Esophagus muscularis mucosa (tissue), 4 donors: Measurements from ENCODE around the gene FAM107B.

Experiments
- EP300 ChIP-seq: sonication (generic); formaldehyde crosslinking; IDR thresholded peaks from one replicate; pipeline ENCODE4 v1.6.1; 2017; ENCODE audit warnings: antibody characterized with exemption
- POLR2A ChIP-seq: fragments of 450-650 bp; IDR thresholded peaks from one replicate; pipeline ENCODE4 v1.6.1; 2017; ENCODE audit warnings: antibody characterized with exemption, moderate library complexity, mild to moderate bottlenecking, low read depth
- TF ChIP-seq, protein P1 (sequence below), 3 experiments: fragments of 200-600 bp in 2 of 3; fragments of 450-650 bp in 1 of 3; sonication (generic) in 2 of 3; IDR thresholded peaks; one replicate each; pipeline ENCODE4 v1.5.1; 2017 to 2019; ENCODE audit warnings: antibody characterized with exemption in 3 of 3, mild to moderate bottlenecking in 2 of 3, moderate library complexity in 1 of 3

DNA sequence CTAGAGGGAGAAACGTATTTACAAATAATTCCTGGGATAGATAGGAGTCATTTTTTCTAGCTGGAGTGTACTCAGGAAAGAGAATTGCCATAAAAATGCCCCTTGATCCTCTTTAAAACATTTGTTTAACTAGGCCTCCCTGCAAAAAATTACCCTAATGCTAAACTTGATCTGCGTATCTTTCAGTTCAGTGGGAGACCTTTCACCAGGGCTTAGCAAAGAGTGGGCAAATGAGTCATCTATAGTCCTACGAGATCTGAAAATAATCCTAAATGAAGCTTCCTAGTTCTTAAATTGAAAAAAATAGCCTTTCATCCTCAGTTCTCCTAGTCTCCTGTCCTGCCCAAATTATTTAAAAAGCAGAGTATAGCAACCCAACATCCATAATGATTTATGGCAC is 245.3 kb downstream of the FAM107B start:
- TF ChIP-seq, protein P1, sequence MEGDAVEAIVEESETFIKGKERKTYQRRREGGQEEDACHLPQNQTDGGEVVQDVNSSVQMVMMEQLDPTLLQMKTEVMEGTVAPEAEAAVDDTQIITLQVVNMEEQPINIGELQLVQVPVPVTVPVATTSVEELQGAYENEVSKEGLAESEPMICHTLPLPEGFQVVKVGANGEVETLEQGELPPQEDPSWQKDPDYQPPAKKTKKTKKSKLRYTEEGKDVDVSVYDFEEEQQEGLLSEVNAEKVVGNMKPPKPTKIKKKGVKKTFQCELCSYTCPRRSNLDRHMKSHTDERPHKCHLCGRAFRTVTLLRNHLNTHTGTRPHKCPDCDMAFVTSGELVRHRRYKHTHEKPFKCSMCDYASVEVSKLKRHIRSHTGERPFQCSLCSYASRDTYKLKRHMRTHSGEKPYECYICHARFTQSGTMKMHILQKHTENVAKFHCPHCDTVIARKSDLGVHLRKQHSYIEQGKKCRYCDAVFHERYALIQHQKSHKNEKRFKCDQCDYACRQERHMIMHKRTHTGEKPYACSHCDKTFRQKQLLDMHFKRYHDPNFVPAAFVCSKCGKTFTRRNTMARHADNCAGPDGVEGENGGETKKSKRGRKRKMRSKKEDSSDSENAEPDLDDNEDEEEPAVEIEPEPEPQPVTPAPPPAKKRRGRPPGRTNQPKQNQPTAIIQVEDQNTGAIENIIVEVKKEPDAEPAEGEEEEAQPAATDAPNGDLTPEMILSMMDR (IDR thresholded peaks at IDR 0.05): no peak
- TF ChIP-seq POLR2A (no peak), EP300 (no peak)
